PC-3 (cell line): ENCODE measurements around the gene LBHD1. TPM values are rescaled to one million over a fixed set of nuclear protein-coding genes. Genes with fewer than 3 reads are reported as not detected.
A peak's percentile ranks its signal among the peaks of the same experiment; 100 is the strongest.
"Not testable (repeated sequence)": the region's sequence is repeated elsewhere in the genome, so short reads cannot be mapped to it uniquely, and the experiment has no call there.

ENCODE experiments used
- ATAC-seq: fragments of 200-7000 bp; cut with Tn5 transposase; 2 replicates; pipeline ENCODE4 v1.9.1; 2020; ENCODE audit warnings: mild to moderate bottlenecking, moderate library complexity
- BruUV-seq: library from RNA; stranded (reverse); fragments of 400-500 nt; replicated peaks from 2 replicates; lab custom pipeline; 2021; lab: Mats Ljungman, UMichigan
- CTCF ChIA-PET: fragments of 300-600 bp; sonication (Branson Sonifier 250); formaldehyde crosslinking; loops from one replicate; lab custom pipeline; 2022; ENCODE audit warnings: antibody characterized with exemption; lab: Charles Lee
- POLR2A ChIA-PET: fragments of 300-600 bp; sonication (Branson Sonifier 250); formaldehyde crosslinking; loops from one replicate; lab custom pipeline; 2022; ENCODE audit warnings: antibody characterized with exemption; ENCODE audit not compliant: unreplicated experiment; lab: Charles Lee
- DNase-seq: peaks from one replicate; pipeline ENCODE4 v3.0.0-alpha.2; 2015
- H2AFZ ChIP-seq: fragments of 300-600 bp; sonication (generic); 2 replicates; pipeline ENCODE4 v1.6.0; 2016; ENCODE audit warnings: antibody characterized with exemption, low read length
- H3F3A ChIP-seq: fragments of 300-600 bp; sonication (generic); one replicate; pipeline ENCODE4 v1.6.0; 2017; ENCODE audit warnings: antibody characterized with exemption, low read length, control low read depth, mild to moderate bottlenecking; ENCODE audit not compliant: unreplicated experiment
- H3K27ac ChIP-seq: fragments of 300-600 bp; sonication (generic); 2 replicates; pipeline ENCODE4 v1.5.1; 2016; ENCODE audit warnings: mild to moderate bottlenecking, low read length
- H3K27me3 ChIP-seq: fragments of 300-600 bp; sonication (generic); 2 replicates; pipeline ENCODE4 v1.6.1; 2016; ENCODE audit warnings: low read length, mixed read lengths
- H3K36me3 ChIP-seq: fragments of 300-600 bp; sonication (generic); 2 replicates; pipeline ENCODE4 v1.6.1; 2016; ENCODE audit warnings: low read depth, mixed run types, low read length, mixed read lengths
- H3K4me1 ChIP-seq: fragments of 300-600 bp; sonication (generic); 2 replicates; pipeline ENCODE4 v1.5.1; 2016; ENCODE audit warnings: low read length; ENCODE audit not compliant: insufficient read depth
- H3K4me2 ChIP-seq: fragments of 300-600 bp; sonication (generic); 2 replicates; pipeline ENCODE4 v1.6.0; 2016; ENCODE audit warnings: low read length
- H3K4me3 ChIP-seq: fragments of 300-600 bp; sonication (generic); 2 replicates; pipeline ENCODE4 v1.5.1; 2016; ENCODE audit warnings: mild to moderate bottlenecking, low read length, mixed read lengths
- H3K79me2 ChIP-seq: fragments of 300-600 bp; sonication (generic); 2 replicates; pipeline ENCODE4 v1.6.1; 2017; ENCODE audit warnings: low read length, mixed read lengths
- H3K9ac ChIP-seq: fragments of 300-600 bp; sonication (generic); 2 replicates; pipeline ENCODE4 v1.6.0; 2016; ENCODE audit warnings: mild to moderate bottlenecking, low read length
- H3K9me2 ChIP-seq: fragments of 300-600 bp; sonication (generic); replicated peaks from 2 replicates; pipeline ENCODE4 v1.6.1; 2016; ENCODE audit warnings: mixed run types, low read length, mixed read lengths
- H3K9me3 ChIP-seq: fragments of 300-600 bp; sonication (generic); 2 replicates; pipeline ENCODE4 v1.6.1; 2016; ENCODE audit warnings: low read length, mixed read lengths
- H4K20me1 ChIP-seq: fragments of 300-600 bp; sonication (generic); 2 replicates; pipeline ENCODE4 v1.6.1; 2016; ENCODE audit warnings: low read length, mixed read lengths
- EZH2 ChIP-seq: fragments of 300-600 bp; sonication (generic); IDR thresholded peaks from one replicate; pipeline ENCODE4 v1.6.1; 2017; ENCODE audit warnings: antibody characterized with exemption, mild to moderate bottlenecking, low read length; ENCODE audit not compliant: unreplicated experiment
- EZH2phosphoT487 ChIP-seq: fragments of 300-600 bp; sonication (generic); IDR thresholded peaks from 2 replicates; pipeline ENCODE4 v1.6.1; 2018; ENCODE audit warnings: mild to moderate bottlenecking, antibody characterized with exemption, low read length, borderline replicate concordance
- intact Hi-C: fragments of 100-400 bp; cut with micrococcal nuclease; formaldehyde crosslinking; loops from 2 replicates; pipeline ENCODE4 v1.9.0; 2023
- total RNA-seq: library from RNA; depleted of rRNA; stranded (reverse); fragments of >200 nt; gene quantifications from 2 replicates; pipeline ENCODE4 v1.2.3, GENCODE V29; 2014
- TF ChIP-seq, protein P1 (sequence below): fragments of 300-600 bp; sonication (generic); conservative IDR thresholded peaks from 2 replicates; pipeline ENCODE4 v1.5.1; 2017; ENCODE audit warnings: antibody characterized with exemption, low read depth, mild to moderate bottlenecking, low read length

The LBHD1 gene
- total RNA-seq, 1 experiment from 2014 or later = 9.7 TPM

DNA sequence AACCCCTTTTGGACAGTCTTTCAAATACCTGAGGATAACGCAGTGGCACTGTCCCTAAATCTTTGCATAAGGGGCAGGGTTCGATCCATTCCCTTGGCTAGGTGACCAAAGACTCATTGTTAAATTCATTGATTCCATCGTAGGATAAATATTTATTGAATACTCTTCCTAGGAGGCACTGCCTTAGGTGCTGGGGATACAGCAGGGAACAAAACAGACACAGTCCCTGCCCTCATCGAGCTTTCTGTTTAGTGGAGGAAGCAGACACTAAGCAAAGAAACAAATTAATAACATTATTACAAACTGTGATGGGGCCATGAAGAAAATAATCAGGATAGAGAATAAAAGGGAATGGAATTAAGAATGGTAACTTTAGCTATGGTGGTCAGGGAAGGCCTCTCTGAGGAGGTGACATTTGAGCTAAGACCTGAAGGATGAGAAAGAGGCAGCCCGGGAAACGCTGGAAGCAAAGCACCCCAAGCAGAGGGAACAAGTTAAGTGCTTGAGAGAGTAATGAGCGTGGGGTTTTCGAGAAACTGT, 51.0 kb downstream of the LBHD1 start:
- Histone ChIP-seq H4K20me1 (no peaks in the 10 kb centered on the region), H3K9me3 (no peaks in the 10 kb centered on the region), H3K9me2 (no peaks in the 10 kb centered on the region), H3K27me3 (no peaks in the 10 kb centered on the region), H3K79me2 (peaks cover 24% of the 10 kb centered on the region), H3K4me1 (peaks cover 21% of the 10 kb centered on the region), H3K4me2 (peak overlapping the region; percentile 84), H3F3A (peaks cover 13% of the 10 kb centered on the region), H2AFZ (peak overlapping the region; percentile 74), H3K27ac (peak overlapping the region; percentile 79), H3K9ac (peak overlapping the region; percentile 85), H3K4me3 (peak overlapping the region; percentile 88), H3K36me3 (peaks cover 14% of the 10 kb centered on the region; the same call in 1 of the 2 replicates)
- intact Hi-C loops = no loop called here
- ChIA-PET CTCF (interaction anchor here (1.3 to 2.0 kb wide), 2 partner anchors 9 to 44 kb away, joined by 3 to 5 read pairs; partner anchors contain the start of genes C11orf98 and CSKMT), POLR2A (interaction anchor here (0.6 to 1.2 kb wide), 3 partner anchors 17 to 85 kb away, joined by 3 to 9 read pairs (median 5); partner anchors contain the start of gene INTS5)
- TF ChIP-seq, protein P1, sequence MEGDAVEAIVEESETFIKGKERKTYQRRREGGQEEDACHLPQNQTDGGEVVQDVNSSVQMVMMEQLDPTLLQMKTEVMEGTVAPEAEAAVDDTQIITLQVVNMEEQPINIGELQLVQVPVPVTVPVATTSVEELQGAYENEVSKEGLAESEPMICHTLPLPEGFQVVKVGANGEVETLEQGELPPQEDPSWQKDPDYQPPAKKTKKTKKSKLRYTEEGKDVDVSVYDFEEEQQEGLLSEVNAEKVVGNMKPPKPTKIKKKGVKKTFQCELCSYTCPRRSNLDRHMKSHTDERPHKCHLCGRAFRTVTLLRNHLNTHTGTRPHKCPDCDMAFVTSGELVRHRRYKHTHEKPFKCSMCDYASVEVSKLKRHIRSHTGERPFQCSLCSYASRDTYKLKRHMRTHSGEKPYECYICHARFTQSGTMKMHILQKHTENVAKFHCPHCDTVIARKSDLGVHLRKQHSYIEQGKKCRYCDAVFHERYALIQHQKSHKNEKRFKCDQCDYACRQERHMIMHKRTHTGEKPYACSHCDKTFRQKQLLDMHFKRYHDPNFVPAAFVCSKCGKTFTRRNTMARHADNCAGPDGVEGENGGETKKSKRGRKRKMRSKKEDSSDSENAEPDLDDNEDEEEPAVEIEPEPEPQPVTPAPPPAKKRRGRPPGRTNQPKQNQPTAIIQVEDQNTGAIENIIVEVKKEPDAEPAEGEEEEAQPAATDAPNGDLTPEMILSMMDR = no peak
- TF ChIP-seq EZH2 (no peak), EZH2phosphoT487 (no peak)
- DNase-seq (no peak), ATAC-seq (no peak)
- TSS peak; percentile 25 for BruUV-seq

DNA sequence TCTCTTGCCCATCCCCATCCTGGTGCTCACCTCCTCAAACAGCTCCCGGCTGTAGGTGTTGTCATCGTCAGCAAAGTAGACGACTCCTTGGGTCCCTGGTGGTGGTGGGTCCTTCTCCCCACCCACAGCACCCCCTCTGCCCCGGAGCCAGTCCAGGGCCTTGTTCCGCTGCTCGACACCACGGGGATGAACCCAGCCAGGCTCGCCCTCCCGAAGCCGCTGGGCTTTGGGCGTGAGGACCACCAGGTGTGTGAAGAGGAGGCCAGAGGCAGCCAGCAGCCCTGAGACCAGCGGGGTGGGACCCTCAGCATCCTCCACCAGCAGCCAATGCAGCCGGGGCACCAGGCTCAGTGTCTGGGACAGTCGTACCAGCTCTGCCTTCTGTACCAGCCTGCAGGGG, 55.1 kb downstream of the LBHD1 start:
- intact Hi-C loops, H3F3A ChIP-seq, POLR2A ChIA-PET, H3K36me3 ChIP-seq, H3K27ac ChIP-seq, H3K4me2 ChIP-seq, H3K9ac ChIP-seq, H3K27me3 ChIP-seq, H2AFZ ChIP-seq, H3K9me2 ChIP-seq, DNase-seq, BruUV-seq, H3K9me3 ChIP-seq, H4K20me1 ChIP-seq, ATAC-seq, H3K4me3 ChIP-seq, CTCF ChIA-PET: not testable (repeated sequence)
- peaks cover 24% of the 10 kb centered on the region for H3K79me2 ChIP-seq
- H3K4me1 ChIP-seq = peaks cover 35% of the 10 kb centered on the region

DNA sequence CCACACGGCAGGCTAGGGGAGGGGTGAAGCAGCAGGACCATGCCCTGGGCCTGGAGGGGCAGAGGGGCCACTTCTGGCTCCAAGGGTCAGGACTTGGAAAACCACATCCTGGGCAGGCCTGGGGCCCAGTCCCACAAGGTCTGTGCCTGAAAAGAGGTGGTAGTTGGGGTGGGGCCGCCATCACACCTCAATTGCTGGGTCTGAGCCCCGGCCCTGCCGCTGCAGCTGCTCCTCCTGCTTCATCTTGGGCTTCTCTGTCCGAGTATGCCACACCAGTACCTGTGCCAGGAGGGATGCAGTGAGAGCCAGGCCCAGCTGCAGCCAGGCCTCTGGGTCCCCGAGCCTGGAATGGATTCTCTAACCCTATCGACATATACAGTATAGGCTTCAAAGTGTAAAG, 56.5 kb downstream of the LBHD1 start:
- BruUV-seq = no TSS peak
- Histone ChIP-seq H3K9me2 (no peaks in the 10 kb centered on the region), H3K27me3 (no peaks in the 10 kb centered on the region), H3K27ac (no peak overlapping the region), H3K4me2 (no peak overlapping the region), H3F3A (peaks cover 7% of the 10 kb centered on the region), H3K79me2 (peaks cover 26% of the 10 kb centered on the region), H2AFZ (no peak overlapping the region), H3K4me1 (peaks cover 35% of the 10 kb centered on the region), H3K4me3 (no peak overlapping the region), H4K20me1 (no peaks in the 10 kb centered on the region), H3K9ac (no peak overlapping the region), H3K36me3 (no peaks in the 10 kb centered on the region), H3K9me3 (no peaks in the 10 kb centered on the region)
- ChIA-PET POLR2A (no interaction called here), CTCF (no interaction called here)
- ATAC-seq = no peak
- no peak for TF ChIP-seq EZH2phosphoT487
- no peak for TF ChIP-seq EZH2
- TF ChIP-seq, protein P1 = no peak
- no peak for DNase-seq
- intact Hi-C loops = no loop called here
